ENCODE results near the gene MYL2.

Gene MYL2

GRCh38 chr12:110930348-110931314, 10.3 kb upstream of the MYL2 start:
- no peak for DNase-seq (ENCODE audit: low read depth)

GRCh38 chr12:110929818-110930217, 9.4 kb upstream of the MYL2 start:
- DNase-seq (ENCODE audit: low read depth) = no peak

GRCh38 chr12:110928700-110929099, 8.3 kb upstream of the MYL2 start:
- no peak for DNase-seq (ENCODE audit: low read depth)

GRCh38 chr12:110927546-110927945, 7.2 kb upstream of the MYL2 start:
- no peak for DNase-seq (ENCODE audit: low read depth)

- DNase-seq (ENCODE audit: low read depth) = no peak
Observed at GRCh38 chr12:110923692-110924334, 3.4 kb upstream of the MYL2 start.

- no peak for DNase-seq (ENCODE audit: low read depth)
Observed at GRCh38 chr12:110923192-110923591, 2.8 kb upstream of the MYL2 start.

GRCh38 chr12:110922652-110923051, 2.3 kb upstream of the MYL2 start:
- DNase-seq (ENCODE audit: low read depth) = no peak

GRCh38 chr12:110921262-110921661, 883 bp upstream of the MYL2 start:
- no peak for DNase-seq (ENCODE audit: low read depth)

- no peak for DNase-seq (ENCODE audit: low read depth)
Observed at GRCh38 chr12:110919720-110920119, 659 bp downstream of the MYL2 start.

GRCh38 chr12:110917961-110918360, 2.4 kb downstream of the MYL2 start:
- DNase-seq (ENCODE audit: low read depth) = no peak

- peak; percentile 86 for DNase-seq (ENCODE audit: low read depth)
Observed at GRCh38 chr12:110917467-110917866, 2.9 kb downstream of the MYL2 start.

- no peak for DNase-seq (ENCODE audit: low read depth)
Observed at GRCh38 chr12:110916295-110916875, 4.0 kb downstream of the MYL2 start.

- no peak for DNase-seq (ENCODE audit: low read depth)
Observed at GRCh38 chr12:110913119-110914056, 7.0 kb downstream of the MYL2 start.

- DNase-seq (ENCODE audit: low read depth) = no peak
Observed at GRCh38 chr12:110912263-110912662, 8.1 kb downstream of the MYL2 start.

GRCh38 chr12:110908377-110909152, 11.8 kb downstream of the MYL2 start:
- DNase-seq (ENCODE audit: low read depth) = no peak

- no peak for DNase-seq (ENCODE audit: low read depth)
Observed at GRCh38 chr12:110907583-110907982, 12.8 kb downstream of the MYL2 start.

- no peak for DNase-seq (ENCODE audit: low read depth)
Observed at GRCh38 chr12:110906985-110907384, 13.4 kb downstream of the MYL2 start.

GRCh38 chr12:110906516-110906915, 13.9 kb downstream of the MYL2 start:
- DNase-seq (ENCODE audit: low read depth) = no peak

GRCh38 chr12:110906083-110906482, 14.3 kb downstream of the MYL2 start:
- DNase-seq (ENCODE audit: low read depth) = no peak

GRCh38 chr12:110903511-110903910, 16.9 kb downstream of the MYL2 start:
- DNase-seq (ENCODE audit: low read depth) = no peak

- DNase-seq (ENCODE audit: low read depth) = no peak
Observed at GRCh38 chr12:110901401-110901800, 19.0 kb downstream of the MYL2 start.
